ENCODE data around the gene PEBP1.

The PEBP1 gene

GRCh38 chr12:118150625-118151024 lies 14.7 kb downstream of the PEBP1 start:
- TF ChIP-seq YY1 (IDR thresholded peaks at IDR 0.05; ENCODE audit: low read depth), result no peak
- TF ChIP-seq, protein P1, sequence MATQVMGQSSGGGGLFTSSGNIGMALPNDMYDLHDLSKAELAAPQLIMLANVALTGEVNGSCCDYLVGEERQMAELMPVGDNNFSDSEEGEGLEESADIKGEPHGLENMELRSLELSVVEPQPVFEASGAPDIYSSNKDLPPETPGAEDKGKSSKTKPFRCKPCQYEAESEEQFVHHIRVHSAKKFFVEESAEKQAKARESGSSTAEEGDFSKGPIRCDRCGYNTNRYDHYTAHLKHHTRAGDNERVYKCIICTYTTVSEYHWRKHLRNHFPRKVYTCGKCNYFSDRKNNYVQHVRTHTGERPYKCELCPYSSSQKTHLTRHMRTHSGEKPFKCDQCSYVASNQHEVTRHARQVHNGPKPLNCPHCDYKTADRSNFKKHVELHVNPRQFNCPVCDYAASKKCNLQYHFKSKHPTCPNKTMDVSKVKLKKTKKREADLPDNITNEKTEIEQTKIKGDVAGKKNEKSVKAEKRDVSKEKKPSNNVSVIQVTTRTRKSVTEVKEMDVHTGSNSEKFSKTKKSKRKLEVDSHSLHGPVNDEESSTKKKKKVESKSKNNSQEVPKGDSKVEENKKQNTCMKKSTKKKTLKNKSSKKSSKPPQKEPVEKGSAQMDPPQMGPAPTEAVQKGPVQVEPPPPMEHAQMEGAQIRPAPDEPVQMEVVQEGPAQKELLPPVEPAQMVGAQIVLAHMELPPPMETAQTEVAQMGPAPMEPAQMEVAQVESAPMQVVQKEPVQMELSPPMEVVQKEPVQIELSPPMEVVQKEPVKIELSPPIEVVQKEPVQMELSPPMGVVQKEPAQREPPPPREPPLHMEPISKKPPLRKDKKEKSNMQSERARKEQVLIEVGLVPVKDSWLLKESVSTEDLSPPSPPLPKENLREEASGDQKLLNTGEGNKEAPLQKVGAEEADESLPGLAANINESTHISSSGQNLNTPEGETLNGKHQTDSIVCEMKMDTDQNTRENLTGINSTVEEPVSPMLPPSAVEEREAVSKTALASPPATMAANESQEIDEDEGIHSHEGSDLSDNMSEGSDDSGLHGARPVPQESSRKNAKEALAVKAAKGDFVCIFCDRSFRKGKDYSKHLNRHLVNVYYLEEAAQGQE (IDR thresholded peaks at IDR 0.05; ENCODE audit: low read depth), result no peak
- TF ChIP-seq RAD21 (IDR thresholded peaks at IDR 0.05; ENCODE audit: low read depth), result no peak
- TF ChIP-seq EP300 (IDR thresholded peaks at IDR 0.05; ENCODE audit: borderline replicate concordance), result no peak
- TF ChIP-seq ZBTB7A (IDR thresholded peaks at IDR 0.05; ENCODE audit: low read depth), result no peak
- TF ChIP-seq CEBPB (IDR thresholded peaks at IDR 0.05), result no peak
- TF ChIP-seq, protein P2, sequence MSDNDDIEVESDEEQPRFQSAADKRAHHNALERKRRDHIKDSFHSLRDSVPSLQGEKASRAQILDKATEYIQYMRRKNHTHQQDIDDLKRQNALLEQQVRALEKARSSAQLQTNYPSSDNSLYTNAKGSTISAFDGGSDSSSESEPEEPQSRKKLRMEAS (IDR thresholded peaks at IDR 0.05), result no peak
- TF ChIP-seq TAF1 (IDR thresholded peaks at IDR 0.05; ENCODE audit: low read depth), result no peak
- TF ChIP-seq TCF12 (IDR thresholded peaks at IDR 0.05; ENCODE audit: low read depth), result no peak
- TF ChIP-seq, protein P3, sequence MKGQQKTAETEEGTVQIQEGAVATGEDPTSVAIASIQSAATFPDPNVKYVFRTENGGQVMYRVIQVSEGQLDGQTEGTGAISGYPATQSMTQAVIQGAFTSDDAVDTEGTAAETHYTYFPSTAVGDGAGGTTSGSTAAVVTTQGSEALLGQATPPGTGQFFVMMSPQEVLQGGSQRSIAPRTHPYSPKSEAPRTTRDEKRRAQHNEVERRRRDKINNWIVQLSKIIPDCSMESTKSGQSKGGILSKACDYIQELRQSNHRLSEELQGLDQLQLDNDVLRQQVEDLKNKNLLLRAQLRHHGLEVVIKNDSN (IDR thresholded peaks at IDR 0.05), result no peak
- TF ChIP-seq FOXM1 (IDR thresholded peaks at IDR 0.05; ENCODE audit: borderline replicate concordance, low read depth), result no peak

DNA sequence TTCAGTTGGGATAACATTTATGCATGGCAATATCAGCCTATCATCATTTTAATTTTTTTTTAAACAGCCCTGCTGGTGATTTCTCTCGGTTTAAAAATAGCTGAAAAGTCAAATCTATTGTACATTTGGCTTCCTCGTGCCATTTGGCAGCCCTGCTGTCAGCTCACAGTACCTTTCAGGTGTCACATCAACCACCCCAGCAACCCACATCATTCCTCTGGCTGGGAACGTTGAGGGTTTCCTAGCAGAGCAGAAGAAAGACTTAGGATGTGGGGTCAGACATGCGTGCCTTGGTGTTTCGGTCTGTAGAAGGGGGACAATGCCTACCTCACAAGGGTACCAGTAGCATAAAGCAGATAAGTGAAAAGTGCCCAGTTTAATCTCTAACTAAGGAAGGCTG lies 15.8 kb downstream of the PEBP1 start:
- TF ChIP-seq RAD21 (IDR thresholded peaks at IDR 0.05; ENCODE audit: low read depth), result no peak
- TF ChIP-seq, protein P1 (IDR thresholded peaks at IDR 0.05; ENCODE audit: low read depth), result no peak

DNA sequence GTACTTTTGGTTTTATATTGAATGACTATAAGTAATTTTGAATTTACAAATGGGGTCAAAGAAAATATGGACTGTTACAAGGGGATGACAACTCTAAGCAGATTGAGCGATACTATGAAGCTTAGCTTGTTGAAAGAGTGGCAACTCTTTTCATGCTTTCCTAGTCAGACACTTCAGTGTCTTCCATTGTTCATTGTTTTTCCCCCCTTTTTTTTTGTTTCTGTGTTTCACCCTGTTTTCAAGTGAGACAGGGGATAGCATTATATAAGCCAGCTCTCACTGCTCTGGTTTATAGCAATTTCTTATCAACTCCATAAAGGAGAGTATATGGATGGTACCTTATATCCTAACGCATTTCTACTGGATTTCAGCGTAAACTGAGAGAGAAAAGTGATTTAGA lies 24.6 kb downstream of the PEBP1 start:
- TF ChIP-seq EP300 (IDR thresholded peaks at IDR 0.05; ENCODE audit: borderline replicate concordance), result no peak
- no peak for TF ChIP-seq ZBTB7A (IDR thresholded peaks at IDR 0.05; ENCODE audit: low read depth)
- no peak for TF ChIP-seq EGR1 (IDR thresholded peaks at IDR 0.05)
- TF ChIP-seq CEBPB (IDR thresholded peaks at IDR 0.05), result no peak
- no peak for TF ChIP-seq TEAD4 (IDR thresholded peaks at IDR 0.05)
- TF ChIP-seq, protein P3 (IDR thresholded peaks at IDR 0.05), result no peak
- TF ChIP-seq, protein P1 (IDR thresholded peaks at IDR 0.05; ENCODE audit: low read depth), result no peak
- no peak for TF ChIP-seq NFIC (IDR thresholded peaks at IDR 0.05)
- no peak for TF ChIP-seq FOXM1 (IDR thresholded peaks at IDR 0.05; ENCODE audit: borderline replicate concordance, low read depth)
- TF ChIP-seq YY1 (IDR thresholded peaks at IDR 0.05; ENCODE audit: low read depth), result no peak
- TF ChIP-seq TCF12 (IDR thresholded peaks at IDR 0.05; ENCODE audit: low read depth), result no peak
- no peak for TF ChIP-seq TAF1 (IDR thresholded peaks at IDR 0.05; ENCODE audit: low read depth)
- TF ChIP-seq CREB1 (IDR thresholded peaks at IDR 0.05; ENCODE audit: low read depth), result no peak
- TF ChIP-seq RAD21 (IDR thresholded peaks at IDR 0.05; ENCODE audit: low read depth), result no peak
- TF ChIP-seq, protein P2 (IDR thresholded peaks at IDR 0.05), result no peak

GRCh38 chr12:118164798-118165486 lies 29.0 kb downstream of the PEBP1 start:
- TF ChIP-seq, protein P3 (IDR thresholded peaks at IDR 0.05), result no peak
- TF ChIP-seq, protein P2 (IDR thresholded peaks at IDR 0.05), result no peak
- TF ChIP-seq RAD21 (IDR thresholded peaks at IDR 0.05; ENCODE audit: low read depth), result peak; percentile 62

All from Ishikawa (cell line).